ENCODE measurements around the gene FYCO1.

The FYCO1 gene

GRCh38 chr3:45884368-45885201 lies 111.0 kb downstream of the FYCO1 start:
- no peaks in the 10 kb centered on the region for H4K20me1 ChIP-seq (ENCODE audit: insufficient read depth, low read length, poor library complexity, severe bottlenecking)
- TF ChIP-seq EZH2phosphoT487 (IDR thresholded peaks at IDR 0.05; ENCODE audit: borderline replicate concordance) = no peak
- TF ChIP-seq, protein P1, sequence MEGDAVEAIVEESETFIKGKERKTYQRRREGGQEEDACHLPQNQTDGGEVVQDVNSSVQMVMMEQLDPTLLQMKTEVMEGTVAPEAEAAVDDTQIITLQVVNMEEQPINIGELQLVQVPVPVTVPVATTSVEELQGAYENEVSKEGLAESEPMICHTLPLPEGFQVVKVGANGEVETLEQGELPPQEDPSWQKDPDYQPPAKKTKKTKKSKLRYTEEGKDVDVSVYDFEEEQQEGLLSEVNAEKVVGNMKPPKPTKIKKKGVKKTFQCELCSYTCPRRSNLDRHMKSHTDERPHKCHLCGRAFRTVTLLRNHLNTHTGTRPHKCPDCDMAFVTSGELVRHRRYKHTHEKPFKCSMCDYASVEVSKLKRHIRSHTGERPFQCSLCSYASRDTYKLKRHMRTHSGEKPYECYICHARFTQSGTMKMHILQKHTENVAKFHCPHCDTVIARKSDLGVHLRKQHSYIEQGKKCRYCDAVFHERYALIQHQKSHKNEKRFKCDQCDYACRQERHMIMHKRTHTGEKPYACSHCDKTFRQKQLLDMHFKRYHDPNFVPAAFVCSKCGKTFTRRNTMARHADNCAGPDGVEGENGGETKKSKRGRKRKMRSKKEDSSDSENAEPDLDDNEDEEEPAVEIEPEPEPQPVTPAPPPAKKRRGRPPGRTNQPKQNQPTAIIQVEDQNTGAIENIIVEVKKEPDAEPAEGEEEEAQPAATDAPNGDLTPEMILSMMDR (conservative IDR thresholded peaks at IDR 0.05; ENCODE audit: low read length) = no peak
- H3K4me2 ChIP-seq (ENCODE audit: low read depth, low read length, poor library complexity, severe bottlenecking) = no peak overlapping the region
- no peak overlapping the region for H2AFZ ChIP-seq (ENCODE audit: low read length)
- no peak overlapping the region for H3K9ac ChIP-seq (ENCODE audit: low read depth, low read length, poor library complexity, severe bottlenecking)
- H3K9me3 ChIP-seq (ENCODE audit: insufficient read depth, low read depth, low read length) = no peaks in the 10 kb centered on the region
- no peaks in the 10 kb centered on the region for H3K9me2 ChIP-seq (replicated peaks; ENCODE audit: low read depth, low read length)
- H3K27me3 ChIP-seq (ENCODE audit: insufficient read depth, low read length, poor library complexity, severe bottlenecking) = no peaks in the 10 kb centered on the region
- H3K36me3 ChIP-seq (ENCODE audit: insufficient read depth, low read length) = no peaks in the 10 kb centered on the region
- H3F3A ChIP-seq (ENCODE audit: low read depth) = no peaks in the 10 kb centered on the region; the same call in 1 of the 2 replicates
- H3K4me3 ChIP-seq (ENCODE audit: low read length, poor library complexity, severe bottlenecking) = no peak overlapping the region
- H3K79me2 ChIP-seq (ENCODE audit: insufficient read depth, low read length) = no peaks in the 10 kb centered on the region
- H3K4me1 ChIP-seq (ENCODE audit: insufficient read depth, low read length, poor library complexity, severe bottlenecking) = peaks cover 26% of the 10 kb centered on the region

- no peaks in the 10 kb centered on the region for H4K20me1 ChIP-seq (ENCODE audit: insufficient read depth, low read length, poor library complexity, severe bottlenecking)
- H2AFZ ChIP-seq (ENCODE audit: low read length) = no peak overlapping the region
- peak overlapping the region; percentile 61 for H3K4me2 ChIP-seq (ENCODE audit: low read depth, low read length, poor library complexity, severe bottlenecking)
- no peaks in the 10 kb centered on the region for H3K79me2 ChIP-seq (ENCODE audit: insufficient read depth, low read length)
- no peaks in the 10 kb centered on the region; the same call in 1 of the 2 replicates for H3F3A ChIP-seq (ENCODE audit: low read depth)
- peak overlapping the region; percentile 50 for H3K4me3 ChIP-seq (ENCODE audit: low read length, poor library complexity, severe bottlenecking)
- H3K9me2 ChIP-seq (replicated peaks; ENCODE audit: low read depth, low read length) = no peaks in the 10 kb centered on the region
- H3K36me3 ChIP-seq (ENCODE audit: insufficient read depth, low read length) = no peaks in the 10 kb centered on the region
- no peaks in the 10 kb centered on the region for H3K27me3 ChIP-seq (ENCODE audit: insufficient read depth, low read length, poor library complexity, severe bottlenecking)
- H3K4me1 ChIP-seq (ENCODE audit: insufficient read depth, low read length, poor library complexity, severe bottlenecking) = peaks cover 36% of the 10 kb centered on the region
- no peak for TF ChIP-seq EZH2phosphoT487 (IDR thresholded peaks at IDR 0.05; ENCODE audit: borderline replicate concordance)
- TF ChIP-seq, protein P1 (conservative IDR thresholded peaks at IDR 0.05; ENCODE audit: low read length) = no peak
- H3K9ac ChIP-seq (ENCODE audit: low read depth, low read length, poor library complexity, severe bottlenecking) = no peak overlapping the region
- H3K9me3 ChIP-seq (ENCODE audit: insufficient read depth, low read depth, low read length) = no peaks in the 10 kb centered on the region
Observed at GRCh38 chr3:45881078-45882022, 114.3 kb downstream of the FYCO1 start.

- Histone ChIP-seq H3K4me2 (ENCODE audit: low read depth, low read length, poor library complexity, severe bottlenecking) (peak overlapping the region; percentile 61), H3K9me3 (ENCODE audit: insufficient read depth, low read depth, low read length) (no peaks in the 10 kb centered on the region), H3K9ac (ENCODE audit: low read depth, low read length, poor library complexity, severe bottlenecking) (no peak overlapping the region), H2AFZ (ENCODE audit: low read length) (no peak overlapping the region), H4K20me1 (ENCODE audit: insufficient read depth, low read length, poor library complexity, severe bottlenecking) (no peaks in the 10 kb centered on the region), H3K4me1 (ENCODE audit: insufficient read depth, low read length, poor library complexity, severe bottlenecking) (peaks cover 36% of the 10 kb centered on the region), H3K27me3 (ENCODE audit: insufficient read depth, low read length, poor library complexity, severe bottlenecking) (no peaks in the 10 kb centered on the region), H3F3A (ENCODE audit: low read depth) (no peaks in the 10 kb centered on the region; the same call in 1 of the 2 replicates), H3K9me2 (replicated peaks; ENCODE audit: low read depth, low read length) (no peaks in the 10 kb centered on the region), H3K36me3 (ENCODE audit: insufficient read depth, low read length) (no peaks in the 10 kb centered on the region), H3K79me2 (ENCODE audit: insufficient read depth, low read length) (no peaks in the 10 kb centered on the region), H3K4me3 (ENCODE audit: low read length, poor library complexity, severe bottlenecking) (peak overlapping the region; percentile 50)
- TF ChIP-seq, protein P1 (conservative IDR thresholded peaks at IDR 0.05; ENCODE audit: low read length) = no peak
- no peak for TF ChIP-seq EZH2phosphoT487 (IDR thresholded peaks at IDR 0.05; ENCODE audit: borderline replicate concordance)
Observed at GRCh38 chr3:45880725-45881077, 114.9 kb downstream of the FYCO1 start.
